ENCODE data around the gene CDYL.

DNA sequence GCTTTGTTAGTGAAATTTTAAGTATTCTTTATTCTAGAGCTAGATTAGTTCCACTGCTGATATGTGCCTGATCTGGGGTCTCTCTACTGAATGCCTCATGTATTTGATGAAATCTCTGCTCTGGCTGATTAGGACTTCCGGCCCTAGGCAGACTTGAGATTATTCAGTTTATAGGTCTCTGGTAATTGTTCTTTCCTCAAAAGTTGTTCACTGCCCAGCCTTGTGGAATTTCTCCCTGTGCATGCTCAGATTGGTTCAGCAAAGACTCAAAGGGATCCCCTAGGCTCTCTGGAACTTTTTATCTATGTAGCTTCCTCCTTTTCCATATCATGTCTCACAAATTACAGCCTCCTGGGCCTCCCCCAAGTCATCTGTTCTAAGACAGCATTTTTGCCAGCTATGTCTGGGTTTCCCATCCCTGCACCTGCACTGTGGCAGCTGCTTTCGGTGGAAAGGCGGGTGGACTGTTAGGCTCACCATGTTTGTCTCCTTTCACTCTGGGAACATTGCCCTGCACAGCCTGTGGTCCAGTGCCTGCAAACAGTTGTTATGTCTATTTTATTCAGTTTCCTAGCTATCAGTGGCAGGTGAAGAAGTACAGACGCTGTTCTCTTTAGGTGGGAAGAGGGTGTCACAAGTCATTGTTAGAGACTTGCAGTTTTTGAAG lies 154.0 kb downstream of the CDYL start:
- TF ChIP-seq, protein P1, sequence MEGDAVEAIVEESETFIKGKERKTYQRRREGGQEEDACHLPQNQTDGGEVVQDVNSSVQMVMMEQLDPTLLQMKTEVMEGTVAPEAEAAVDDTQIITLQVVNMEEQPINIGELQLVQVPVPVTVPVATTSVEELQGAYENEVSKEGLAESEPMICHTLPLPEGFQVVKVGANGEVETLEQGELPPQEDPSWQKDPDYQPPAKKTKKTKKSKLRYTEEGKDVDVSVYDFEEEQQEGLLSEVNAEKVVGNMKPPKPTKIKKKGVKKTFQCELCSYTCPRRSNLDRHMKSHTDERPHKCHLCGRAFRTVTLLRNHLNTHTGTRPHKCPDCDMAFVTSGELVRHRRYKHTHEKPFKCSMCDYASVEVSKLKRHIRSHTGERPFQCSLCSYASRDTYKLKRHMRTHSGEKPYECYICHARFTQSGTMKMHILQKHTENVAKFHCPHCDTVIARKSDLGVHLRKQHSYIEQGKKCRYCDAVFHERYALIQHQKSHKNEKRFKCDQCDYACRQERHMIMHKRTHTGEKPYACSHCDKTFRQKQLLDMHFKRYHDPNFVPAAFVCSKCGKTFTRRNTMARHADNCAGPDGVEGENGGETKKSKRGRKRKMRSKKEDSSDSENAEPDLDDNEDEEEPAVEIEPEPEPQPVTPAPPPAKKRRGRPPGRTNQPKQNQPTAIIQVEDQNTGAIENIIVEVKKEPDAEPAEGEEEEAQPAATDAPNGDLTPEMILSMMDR (IDR thresholded peaks at IDR 0.05): no peak
- TF ChIP-seq POLR2A (IDR thresholded peaks at IDR 0.05): no peak

Data from body of pancreas (tissue), 4 donors.